ENCODE data around the gene TSPAN4.

The TSPAN4 gene

DNA sequence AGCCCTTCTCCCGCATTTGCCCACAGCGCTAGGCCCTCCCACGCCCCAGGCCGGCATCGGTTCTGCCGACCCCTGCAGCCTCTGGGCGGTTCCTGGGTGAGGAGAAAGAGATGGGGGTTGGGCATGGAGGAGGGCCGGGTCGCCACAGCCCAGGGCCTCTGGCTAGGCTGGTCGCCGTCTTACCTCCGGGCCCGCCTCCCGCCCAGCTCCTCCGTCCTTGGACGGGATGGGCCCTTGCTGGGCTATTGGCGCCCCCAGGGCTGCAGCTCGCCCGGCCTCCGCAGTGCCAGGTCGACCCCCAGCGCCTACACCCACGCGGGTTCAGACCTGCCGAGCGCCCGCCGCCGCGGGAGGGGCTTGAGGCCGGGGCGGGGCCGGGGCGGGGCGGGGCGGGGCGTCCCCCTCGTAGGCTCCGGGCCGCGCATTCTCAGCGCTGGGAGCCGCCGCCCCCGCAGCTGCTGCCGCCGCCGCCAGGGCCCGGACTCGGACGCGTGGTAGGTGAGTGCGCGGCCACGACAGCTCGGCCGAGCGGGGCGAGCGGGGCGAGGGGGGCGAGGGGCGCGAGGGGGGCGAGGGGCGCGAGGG lies 10.0 kb upstream of the TSPAN4 start, which contains the start of gene CD151 (continued):
- TF ChIP-seq, protein P1, sequence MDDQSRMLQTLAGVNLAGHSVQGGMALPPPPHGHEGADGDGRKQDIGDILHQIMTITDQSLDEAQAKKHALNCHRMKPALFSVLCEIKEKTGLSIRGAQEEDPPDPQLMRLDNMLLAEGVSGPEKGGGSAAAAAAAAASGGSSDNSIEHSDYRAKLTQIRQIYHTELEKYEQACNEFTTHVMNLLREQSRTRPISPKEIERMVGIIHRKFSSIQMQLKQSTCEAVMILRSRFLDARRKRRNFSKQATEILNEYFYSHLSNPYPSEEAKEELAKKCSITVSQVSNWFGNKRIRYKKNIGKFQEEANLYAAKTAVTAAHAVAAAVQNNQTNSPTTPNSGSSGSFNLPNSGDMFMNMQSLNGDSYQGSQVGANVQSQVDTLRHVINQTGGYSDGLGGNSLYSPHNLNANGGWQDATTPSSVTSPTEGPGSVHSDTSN (CRISPR knock-in tag; IDR thresholded peaks at IDR 0.05): peak; percentile 55; the same call in 1 of the 2 replicates
- TF ChIP-seq ZNF830 (tag by site-specific recombination; IDR thresholded peaks at IDR 0.05; ENCODE audit: low read depth) (no peak), ZNF341 (tag by site-specific recombination; IDR thresholded peaks at IDR 0.05; ENCODE audit: low read depth) (peak; percentile 17; the same call in 1 of the 2 replicates), ZNF335 (tag by site-specific recombination; conservative IDR thresholded peaks at IDR 0.05) (peak; percentile 59; the same call in 1 of the 2 replicates), ZIC2 (tag by site-specific recombination; IDR thresholded peaks at IDR 0.05) (peak; percentile 58), GLIS1 (tag by site-specific recombination; IDR thresholded peaks at IDR 0.05) (peak; percentile 91), ZBTB21 (tag by site-specific recombination; IDR thresholded peaks at IDR 0.05) (no peak), ZNF366 (tag by site-specific recombination; conservative IDR thresholded peaks at IDR 0.05) (no peak), EGR2 (tag by site-specific recombination; IDR thresholded peaks at IDR 0.05; ENCODE audit: low read depth) (peak; percentile 6), ZNF169 (tag by site-specific recombination; IDR thresholded peaks at IDR 0.05) (no peak), ZBTB8A (tag by site-specific recombination; IDR thresholded peaks at IDR 0.05) (peak; percentile 81), ZFHX2 (tag by site-specific recombination; conservative IDR thresholded peaks at IDR 0.05) (peak; percentile 72)
- TF ChIP-seq, protein P2, sequence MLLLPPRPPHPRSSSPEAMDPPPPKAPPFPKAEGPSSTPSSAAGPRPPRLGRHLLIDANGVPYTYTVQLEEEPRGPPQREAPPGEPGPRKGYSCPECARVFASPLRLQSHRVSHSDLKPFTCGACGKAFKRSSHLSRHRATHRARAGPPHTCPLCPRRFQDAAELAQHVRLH (tag by site-specific recombination; IDR thresholded peaks at IDR 0.05): no peak
- TF ChIP-seq, protein P3, sequence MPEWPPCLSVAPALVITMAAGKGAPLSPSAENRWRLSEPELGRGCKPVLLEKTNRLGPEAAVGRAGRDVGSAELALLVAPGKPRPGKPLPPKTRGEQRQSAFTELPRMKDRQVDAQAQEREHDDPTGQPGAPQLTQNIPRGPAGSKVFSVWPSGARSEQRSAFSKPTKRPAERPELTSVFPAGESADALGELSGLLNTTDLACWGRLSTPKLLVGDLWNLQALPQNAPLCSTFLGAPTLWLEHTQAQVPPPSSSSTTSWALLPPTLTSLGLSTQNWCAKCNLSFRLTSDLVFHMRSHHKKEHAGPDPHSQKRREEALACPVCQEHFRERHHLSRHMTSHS (tag by site-specific recombination; IDR thresholded peaks at IDR 0.05): no peak

DNA sequence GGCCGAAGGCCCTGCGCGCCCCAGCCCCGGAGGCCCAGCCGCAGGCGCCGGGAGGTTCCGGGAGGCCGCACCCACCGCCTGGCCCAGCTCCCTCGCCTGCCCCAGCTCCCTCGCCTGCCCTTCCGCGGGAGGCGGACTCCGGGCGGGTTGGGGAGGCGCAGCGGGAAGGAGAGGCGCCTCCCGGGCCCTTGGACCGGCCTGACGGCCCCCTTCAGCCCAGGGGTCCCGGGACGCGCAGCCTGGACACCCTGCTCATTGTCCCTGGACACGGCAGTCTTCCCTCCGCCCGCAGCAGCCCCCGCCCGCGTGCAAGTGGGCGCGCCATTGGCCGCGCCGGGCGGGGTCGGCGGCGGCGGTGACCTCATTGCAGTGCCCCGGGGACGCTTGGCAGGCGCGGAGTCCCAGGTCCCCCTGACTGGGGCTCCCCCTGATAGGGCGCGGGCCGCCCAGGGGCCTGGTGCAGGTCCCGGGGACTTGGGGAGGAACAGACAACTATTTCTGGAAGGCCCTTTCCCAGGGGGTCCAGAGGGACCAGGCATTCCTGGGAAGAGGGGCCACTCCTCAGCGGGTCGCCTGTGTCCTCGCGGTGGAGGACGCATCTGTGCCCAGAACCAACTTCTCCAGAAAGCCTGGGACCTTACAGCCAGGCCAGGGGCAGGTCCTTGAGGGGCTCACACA lies 9.4 kb upstream of the TSPAN4 start:
- POLR2A ChIA-PET: interaction anchor here (1.0 to 15.0 kb wide), 5 partner anchors 8 to 36 kb away, joined by 3 to 202 read pairs (median 4); partner anchors contain the start of genes PNPLA2, POLR2L and TSPAN4
- H3K27ac ChIP-seq (ENCODE audit: extremely low read depth, low read depth, low read length): peak overlapping the region; percentile 64; the same call in 1 of the 2 replicates
- CTCF ChIA-PET: interaction anchor here (0.5 to 1.0 kb wide), 2 partner anchors 17 to 1569 kb away, joined by 3 to 4 read pairs; no protein-coding TSS in a partner anchor
- TF ChIP-seq, protein P4, sequence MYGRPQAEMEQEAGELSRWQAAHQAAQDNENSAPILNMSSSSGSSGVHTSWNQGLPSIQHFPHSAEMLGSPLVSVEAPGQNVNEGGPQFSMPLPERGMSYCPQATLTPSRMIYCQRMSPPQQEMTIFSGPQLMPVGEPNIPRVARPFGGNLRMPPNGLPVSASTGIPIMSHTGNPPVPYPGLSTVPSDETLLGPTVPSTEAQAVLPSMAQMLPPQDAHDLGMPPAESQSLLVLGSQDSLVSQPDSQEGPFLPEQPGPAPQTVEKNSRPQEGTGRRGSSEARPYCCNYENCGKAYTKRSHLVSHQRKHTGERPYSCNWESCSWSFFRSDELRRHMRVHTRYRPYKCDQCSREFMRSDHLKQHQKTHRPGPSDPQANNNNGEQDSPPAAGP (tag by site-specific recombination; IDR thresholded peaks at IDR 0.05): peak; percentile 49
- 0 out of 2 replicates have a peak, but pooled peaks have one; percentile 32 for TF ChIP-seq KLF16 (tag by site-specific recombination; IDR thresholded peaks at IDR 0.05)
- no peak for TF ChIP-seq ZNF544 (tag by site-specific recombination; IDR thresholded peaks at IDR 0.05)
- TF ChIP-seq, protein P5, sequence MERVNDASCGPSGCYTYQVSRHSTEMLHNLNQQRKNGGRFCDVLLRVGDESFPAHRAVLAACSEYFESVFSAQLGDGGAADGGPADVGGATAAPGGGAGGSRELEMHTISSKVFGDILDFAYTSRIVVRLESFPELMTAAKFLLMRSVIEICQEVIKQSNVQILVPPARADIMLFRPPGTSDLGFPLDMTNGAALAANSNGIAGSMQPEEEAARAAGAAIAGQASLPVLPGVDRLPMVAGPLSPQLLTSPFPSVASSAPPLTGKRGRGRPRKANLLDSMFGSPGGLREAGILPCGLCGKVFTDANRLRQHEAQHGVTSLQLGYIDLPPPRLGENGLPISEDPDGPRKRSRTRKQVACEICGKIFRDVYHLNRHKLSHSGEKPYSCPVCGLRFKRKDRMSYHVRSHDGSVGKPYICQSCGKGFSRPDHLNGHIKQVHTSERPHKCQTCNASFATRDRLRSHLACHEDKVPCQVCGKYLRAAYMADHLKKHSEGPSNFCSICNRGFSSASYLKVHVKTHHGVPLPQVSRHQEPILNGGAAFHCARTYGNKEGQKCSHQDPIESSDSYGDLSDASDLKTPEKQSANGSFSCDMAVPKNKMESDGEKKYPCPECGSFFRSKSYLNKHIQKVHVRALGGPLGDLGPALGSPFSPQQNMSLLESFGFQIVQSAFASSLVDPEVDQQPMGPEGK (tag by site-specific recombination; IDR thresholded peaks at IDR 0.05): peak; percentile 55
- peak; percentile 74; the same call in 1 of the 2 replicates for TF ChIP-seq KLF8 (tag by site-specific recombination; IDR thresholded peaks at IDR 0.05)
- peak; percentile 55; the same call in 1 of the 2 replicates for TF ChIP-seq ZNF660 (tag by site-specific recombination; IDR thresholded peaks at IDR 0.05)
- TF ChIP-seq, protein P6, sequence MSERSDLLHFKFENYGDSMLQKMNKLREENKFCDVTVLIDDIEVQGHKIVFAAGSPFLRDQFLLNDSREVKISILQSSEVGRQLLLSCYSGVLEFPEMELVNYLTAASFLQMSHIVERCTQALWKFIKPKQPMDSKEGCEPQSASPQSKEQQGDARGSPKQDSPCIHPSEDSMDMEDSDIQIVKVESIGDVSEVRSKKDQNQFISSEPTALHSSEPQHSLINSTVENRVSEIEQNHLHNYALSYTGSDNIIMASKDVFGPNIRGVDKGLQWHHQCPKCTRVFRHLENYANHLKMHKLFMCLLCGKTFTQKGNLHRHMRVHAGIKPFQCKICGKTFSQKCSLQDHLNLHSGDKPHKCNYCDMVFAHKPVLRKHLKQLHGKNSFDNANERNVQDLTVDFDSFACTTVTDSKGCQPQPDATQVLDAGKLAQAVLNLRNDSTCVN (tag by site-specific recombination; optimal IDR thresholded peaks at IDR 0.05): peak; percentile 80
- TF ChIP-seq ZNF311 (tag by site-specific recombination; IDR thresholded peaks at IDR 0.05; ENCODE audit: borderline replicate concordance): no peak
- TF ChIP-seq ZNF16 (tag by site-specific recombination; IDR thresholded peaks at IDR 0.05; ENCODE audit: low read depth): no peak
- TF ChIP-seq KLF9 (tag by site-specific recombination; IDR thresholded peaks at IDR 0.05; ENCODE audit: low read depth): peak; percentile 55
- TF ChIP-seq ZNF596 (tag by site-specific recombination; IDR thresholded peaks at IDR 0.05): no peak
- peak; percentile 53; the same call in 1 of the 2 replicates for TF ChIP-seq ZBTB20 (tag by site-specific recombination; IDR thresholded peaks at IDR 0.05)

More for the DNA sequence above, 9.4 kb upstream of the TSPAN4 start:
- Histone ChIP-seq H3K9me3 (ENCODE audit: control insufficient read depth, insufficient read depth, low read depth, low read length) (no peaks in the 10 kb centered on the region), H3K36me3 (ENCODE audit: control insufficient read depth in 2 of 2, insufficient read depth in 1 of 2, low read length in 2 of 2) (peaks cover 0 to 37% of the 10 kb centered on the region in 2 experiments; a peak in 1 of 3 replicates), H3K4me1 (ENCODE audit: control insufficient read depth, insufficient read depth, low read length) (no peaks in the 10 kb centered on the region; the same call in 1 of the 2 replicates), H3K4me3 (ENCODE audit: low read depth, low read length) (peak overlapping the region; percentile 70)

Data from HEK293 (cell line).